T-cell (primary cell): ENCODE measurements around the gene ZBTB39. TPM values are rescaled to one million over a fixed set of nuclear protein-coding genes. Genes with fewer than 3 reads are reported as not detected.
A peak's percentile ranks its signal among the peaks of the same experiment; 100 is the strongest.
"Not testable (repeated sequence)": the region's sequence is repeated elsewhere in the genome, so short reads cannot be mapped to it uniquely, and the experiment has no call there.

Experiments
- ATAC-seq, 4 experiments: fragments of 200-7000 bp in 3 of 4; fragments of 150-1000 bp in 1 of 4; cut with Tn5 transposase; replicated peaks in 1 of 4; 1 replicate in 3 of 4; 2 replicates in 1 of 4; pipeline ENCODE4 v1.10.0; 2021; ENCODE audit warnings: moderate library complexity in 3 of 4, mild to moderate bottlenecking in 2 of 4, moderate number of reproducible peaks in 1 of 4
- CTCF ChIA-PET, 2 donors: fragments of 300-600 bp; sonication (Branson Sonifier 250); formaldehyde crosslinking; loops; one replicate each; lab custom pipeline; 2022; ENCODE audit warnings: antibody characterized with exemption in 2 of 2; lab: Charles Lee
- POLR2A ChIA-PET, 2 donors: fragments of 300-600 bp; sonication (Branson Sonifier 250); formaldehyde crosslinking; loops; one replicate each; lab custom pipeline; 2022; ENCODE audit warnings: antibody characterized with exemption in 2 of 2; lab: Charles Lee
- DNase-seq, 35 experiments: peaks; one replicate each; pipeline versions ENCODE4 v3.0.0 to v3.0.0-alpha.2; 2013 to 2023
- H3K27ac ChIP-seq: one replicate; pipeline ENCODE4 v1.5.1; 2013; ENCODE audit warnings: low read length
- H3K27me3 ChIP-seq, 2 experiments: replicated peaks in 1 of 2; 1 replicate in 1 of 2; 2 replicates in 1 of 2; pipeline versions ENCODE4 v1.6.1 to v1.7.0; 2013; ENCODE audit warnings: low read length in 1 of 2, mixed read lengths in 1 of 2; ENCODE audit not compliant: control insufficient read depth in 2 of 2, insufficient read depth in 2 of 2; ENCODE audit errors: extremely low read depth in 1 of 2
- H3K36me3 ChIP-seq, 2 donors: 1 replicate in 1 of 2; 2 replicates in 1 of 2; pipeline versions ENCODE4 v1.6.1 to v1.7.0; 2013; ENCODE audit warnings: low read length in 1 of 2; ENCODE audit not compliant: control insufficient read depth in 2 of 2, insufficient read depth in 1 of 2; ENCODE audit errors: extremely low read depth in 1 of 2
- H3K4me1 ChIP-seq, 2 experiments: 1 replicate in 1 of 2; 2 replicates in 1 of 2; pipeline versions ENCODE4 v1.6.1 to v1.7.0; 2013; ENCODE audit warnings: low read length in 2 of 2, mixed read lengths in 1 of 2; ENCODE audit not compliant: insufficient read depth in 2 of 2, control insufficient read depth in 1 of 2; ENCODE audit errors: extremely low read depth in 1 of 2
- H3K4me3 ChIP-seq, 2 donors: 1 replicate in 1 of 2; 2 replicates in 1 of 2; pipeline versions ENCODE4 v1.5.1 to v1.7.0; 2013; ENCODE audit warnings: mild to moderate bottlenecking in 2 of 2, low read length in 1 of 2, moderate library complexity in 1 of 2; ENCODE audit not compliant: control insufficient read depth in 1 of 2; ENCODE audit errors: extremely low read depth in 1 of 2
- H3K9me3 ChIP-seq: 2 replicates; pipeline ENCODE4 v1.7.0; 2013
- H3K27ac Mint-ChIP-seq, 2 donors: one replicate each; pipeline ENCODE4 v1.8.0; 2020 to 2021; ENCODE audit warnings: mild to moderate bottlenecking in 2 of 2, mixed read lengths in 2 of 2
- H3K27me3 Mint-ChIP-seq, 2 donors: one replicate each; pipeline ENCODE4 v1.8.0; 2021 to 2022; ENCODE audit warnings: mixed read lengths in 2 of 2
- H3K36me3 Mint-ChIP-seq: one replicate; pipeline ENCODE4 v1.8.0; 2021; ENCODE audit warnings: mixed read lengths
- H3K4me1 Mint-ChIP-seq, 3 donors: one replicate each; pipeline ENCODE4 v1.8.0; 2020 to 2022; ENCODE audit warnings: mixed read lengths in 3 of 3, mild to moderate bottlenecking in 1 of 3
- H3K4me3 Mint-ChIP-seq, 3 donors: one replicate each; pipeline ENCODE4 v1.8.0; 2020 to 2022; ENCODE audit warnings: mild to moderate bottlenecking in 3 of 3, mixed read lengths in 3 of 3, moderate library complexity in 3 of 3
- H3K9me3 Mint-ChIP-seq, 3 donors: one replicate each; pipeline ENCODE4 v1.8.0; 2020 to 2022; ENCODE audit warnings: mixed read lengths in 3 of 3
- WGBS: methylation state at CpG from one replicate; pipeline ENCODE4 v1.1.5; 2013; ENCODE audit warnings: missing lambda C conversion rate; ENCODE audit not compliant: insufficient coverage; 5-methylcytosine and 5-hydroxymethylcytosine counted together
- total RNA-seq, 35 experiments: library from RNA in 6 of 35; stranded (reverse) in 6 of 35; fragments of 120-200 nt in 1 of 35; gene quantifications; one replicate each; pipeline versions ENCODE4 v1.2.1 to v1.2.4 and lab custom pipeline; 2013 to 2026

Gene ZBTB39
- total RNA-seq, 5 donors from 2014 or later (not counting 1 experiment from before 2014, with no cell fraction given), result 7.9 to 11.2 (median 11.0) TPM

DNA sequence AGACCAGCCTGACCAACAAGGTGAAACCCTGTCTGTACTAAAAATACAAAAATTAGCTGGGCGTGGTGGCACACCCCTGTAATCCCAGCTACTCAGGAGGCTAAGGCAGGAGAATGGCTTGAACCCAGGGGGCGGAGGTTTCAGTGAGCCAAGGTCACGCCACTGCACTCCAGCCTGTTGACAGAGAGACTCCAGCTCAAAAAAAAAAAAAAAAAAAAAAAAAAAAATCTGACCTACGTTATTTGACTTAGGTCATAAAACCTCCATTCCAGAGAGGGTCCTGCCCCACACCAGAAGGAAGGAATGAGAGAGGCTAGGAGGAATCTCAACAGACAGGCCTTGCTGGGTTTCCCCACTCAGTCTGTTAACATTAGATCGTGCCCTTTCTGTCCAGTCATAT lies 12.0 kb upstream of the ZBTB39 start:
- peaks cover 0 to 14% of the 10 kb centered on the region in 2 donors for H3K27me3 Mint-ChIP-seq
- not testable (repeated sequence) for H3K9me3 ChIP-seq, H3K4me3 Mint-ChIP-seq, ATAC-seq, DNase-seq, H3K4me3 ChIP-seq, H3K36me3 Mint-ChIP-seq, H3K36me3 ChIP-seq, H3K27ac ChIP-seq, H3K9me3 Mint-ChIP-seq, H3K27ac Mint-ChIP-seq
- peaks cover 22 to 50% (median 30%) of the 10 kb centered on the region in 3 donors for H3K4me1 Mint-ChIP-seq
- 90% methylated on average over 2 of the region's 5 CpGs for WGBS
- Histone ChIP-seq H3K27me3 (peaks cover 0 to 15% of the 10 kb centered on the region in 2 experiments), H3K4me1 (peaks cover 13 to 21% of the 10 kb centered on the region in 2 experiments)
- ChIA-PET POLR2A (interaction anchor here in 1 of 2 donors (0.6 kb wide), 2 partner anchors 117 to 149 kb away, joined by 4 to 7 read pairs; no protein-coding TSS in a partner anchor), CTCF (interaction anchor here (0.6 to 1.0 kb wide), 7 partner anchors 17 to 733 kb away, joined by 3 to 8 read pairs (median 4); no protein-coding TSS in a partner anchor)

DNA sequence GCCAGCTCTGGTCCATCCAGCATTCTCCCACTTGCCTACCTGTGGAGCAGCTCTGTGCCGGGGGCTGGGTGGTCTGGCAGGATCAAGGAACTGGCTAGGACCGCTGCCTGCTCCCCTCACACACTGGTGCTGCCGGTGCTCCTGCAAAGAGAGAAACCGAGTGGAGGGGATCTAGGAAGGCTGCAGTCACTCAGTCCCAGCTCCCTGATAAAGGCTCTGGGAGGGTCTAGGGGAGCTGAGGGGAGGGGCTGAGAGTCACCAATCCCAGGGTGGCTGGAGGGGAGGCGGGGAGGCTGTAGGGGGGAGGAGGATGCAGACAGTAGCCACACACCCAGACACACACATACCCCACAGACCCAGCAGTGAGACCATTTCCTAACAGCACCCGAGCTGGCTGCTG lies 10.0 kb upstream of the ZBTB39 start, which contains the start of gene TAC3:
Gene TAC3, minus strand, starts transcription at position 182 of the 400 bp plus-strand sequence. CDS start 732 bp downstream, outside the sequence.
- Histone ChIP-seq H3K4me3 (no peak within 1 kb of the TSS), H3K27ac (no peak within 1 kb of the TSS), H3K9me3 (no peaks in the 10 kb centered on the region), H3K27me3 (peaks cover 0 to 20% of the 10 kb centered on the region in 2 experiments), H3K36me3 (no peaks in the 10 kb centered on the region), H3K4me1 (peaks cover 19 to 22% of the 10 kb centered on the region in 2 experiments)
- no CpG with 5 or more reads among the region's 6 CpGs for WGBS
- ATAC-seq (no peak), DNase-seq (no peak)
- Mint-ChIP-seq H3K9me3 (no peaks in the 10 kb centered on the region), H3K27me3 (peaks cover 0 to 14% of the 10 kb centered on the region in 2 donors), H3K36me3 (no peaks in the 10 kb centered on the region), H3K27ac (no peak within 1 kb of the TSS), H3K4me1 (peaks cover 29 to 62% (median 42%) of the 10 kb centered on the region in 3 donors), H3K4me3 (no peak within 1 kb of the TSS)
- ChIA-PET CTCF (interaction anchor here in 1 of 2 donors (1.3 kb wide), 1 partner anchor 15 kb away, joined by 4 read pairs; no protein-coding TSS in a partner anchor), POLR2A (no interaction called here)

DNA sequence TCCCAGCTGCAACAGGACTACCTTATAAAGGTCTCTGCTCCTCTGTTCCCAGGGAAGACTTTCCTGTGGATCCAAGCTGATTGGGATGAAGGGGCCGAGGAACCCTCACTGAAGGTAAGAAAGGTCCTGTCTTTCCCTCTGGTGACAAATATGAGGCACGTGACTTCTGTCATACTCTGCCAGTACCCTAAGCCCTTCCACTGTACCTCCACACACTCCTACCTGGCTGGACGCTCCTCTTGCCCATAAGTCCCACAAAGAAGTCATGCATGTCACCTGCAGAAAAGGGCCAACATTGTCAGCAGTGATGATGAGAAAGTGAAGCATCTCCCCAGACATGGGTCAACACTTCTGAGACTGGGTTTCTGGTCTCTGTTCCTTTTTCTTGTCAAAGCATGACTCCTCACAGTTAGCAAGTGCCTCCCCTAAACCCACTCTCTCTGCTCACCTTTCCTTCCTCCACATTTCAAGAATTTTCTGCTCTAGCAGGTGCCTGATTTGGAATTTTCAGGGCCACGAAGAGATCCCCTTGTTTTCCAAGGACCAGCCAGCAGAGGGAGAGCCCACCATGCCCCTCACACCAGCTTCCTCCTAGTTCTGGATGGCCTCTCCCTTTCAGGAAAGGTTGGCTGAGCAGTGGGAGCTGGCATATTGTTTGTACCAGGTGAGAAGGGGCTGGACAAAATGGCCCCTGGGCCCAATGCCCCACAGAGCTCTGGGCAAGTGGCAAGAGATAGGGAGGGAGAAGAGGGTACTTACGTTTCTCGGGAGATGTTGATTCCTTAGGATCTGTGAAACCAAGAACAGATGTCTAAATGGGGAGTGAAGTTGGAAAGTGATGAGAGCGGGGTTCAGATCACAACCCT lies 6.5 kb upstream of the ZBTB39 start:
- no peaks in the 10 kb centered on the region for H3K36me3 Mint-ChIP-seq
- 100% methylated on average over 1 of the region's 7 CpGs for WGBS
- ATAC-seq, result no peak

DNA sequence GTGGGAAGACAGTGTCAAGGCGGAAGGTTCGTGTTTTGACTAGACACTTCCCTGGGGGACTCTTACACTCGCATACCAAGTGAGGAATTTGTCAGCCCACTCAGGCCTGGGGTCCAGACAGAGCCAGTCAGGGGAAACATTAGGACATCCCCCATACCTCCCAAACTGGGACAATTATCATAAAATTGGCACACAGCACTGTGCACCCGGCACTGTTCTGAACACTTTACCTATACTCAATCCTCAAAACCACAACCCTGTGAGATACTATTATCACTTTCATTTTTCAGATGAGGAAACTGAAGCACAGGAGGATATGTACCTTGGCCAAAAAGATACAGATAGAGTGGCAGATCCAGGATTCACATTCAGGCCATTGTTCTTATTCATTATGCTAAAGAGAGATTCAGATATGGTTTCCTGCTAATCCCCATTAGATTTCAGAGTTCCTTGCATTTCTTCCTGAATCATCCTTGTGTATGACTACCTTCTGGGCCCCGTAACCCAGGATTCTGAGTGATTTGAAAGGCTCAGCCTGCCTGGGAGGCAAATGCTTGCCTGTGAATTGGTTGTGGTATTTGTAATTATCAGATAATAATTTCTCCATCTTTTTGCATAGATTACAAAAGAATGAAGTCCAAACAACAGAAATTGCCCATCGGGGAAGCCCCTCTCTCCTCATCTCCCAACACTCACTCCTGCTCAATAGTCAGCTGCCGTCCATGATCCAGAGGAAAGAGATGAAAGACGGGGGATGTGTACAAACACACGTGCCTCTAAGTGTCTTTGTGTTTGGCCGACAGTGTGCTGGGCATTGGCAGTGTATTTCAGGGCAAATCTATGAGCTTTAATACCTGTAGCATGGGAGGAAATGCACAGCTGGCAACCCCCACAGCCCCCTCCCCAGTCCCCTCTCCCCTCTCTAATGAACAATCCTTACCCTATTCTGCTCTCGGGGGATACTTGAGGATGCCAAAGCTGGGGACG lies 5.4 kb upstream of the ZBTB39 start:
- Histone ChIP-seq H3K9me3 (no peaks in the 10 kb centered on the region), H3K36me3 (no peaks in the 10 kb centered on the region), H3K4me3 (no peak overlapping the region), H3K4me1 (peaks cover 25 to 27% of the 10 kb centered on the region in 2 experiments), H3K27ac (peak overlapping the region; percentile 47), H3K27me3 (peaks cover 0 to 20% of the 10 kb centered on the region in 2 experiments)
- ATAC-seq (peak; percentile 57 to 74 (median 60)), DNase-seq (peak in 1 of 35 experiments; percentile 41)
- Mint-ChIP-seq H3K36me3 (no peaks in the 10 kb centered on the region), H3K4me3 (peak overlapping the region; percentile 45 to 67 (median 56)), H3K27ac (peak overlapping the region; percentile 87 to 90), H3K27me3 (peaks cover 0 to 14% of the 10 kb centered on the region in 2 donors), H3K9me3 (no peaks in the 10 kb centered on the region), H3K4me1 (peaks cover 35 to 79% (median 54%) of the 10 kb centered on the region in 3 donors)
- ChIA-PET POLR2A (no interaction called here), CTCF (interaction anchor here (0.8 to 2.3 kb wide), 6 partner anchors 10 to 243 kb away, joined by 3 to 10 read pairs (median 4); no protein-coding TSS in a partner anchor)
- whole genome bisulfite sequencing, result 58% methylated on average over 7 of the region's 12 CpGs

More for the DNA sequence above, 6.5 kb upstream of the ZBTB39 start:
- Mint-ChIP-seq H3K27ac (peak overlapping the region in 1 of 2 donors; percentile 40), H3K4me3 (peak overlapping the region in 1 of 3 donors; percentile 2), H3K27me3 (peaks cover 0 to 14% of the 10 kb centered on the region in 2 donors), H3K9me3 (no peaks in the 10 kb centered on the region), H3K4me1 (peaks cover 24 to 68% (median 43%) of the 10 kb centered on the region in 3 donors)
- ChIA-PET CTCF (interaction anchor here in 1 of 2 donors (2.3 kb wide), 1 partner anchor 50 kb away, joined by 10 read pairs; no protein-coding TSS in a partner anchor), POLR2A (no interaction called here)
- H3K9me3 ChIP-seq, result no peaks in the 10 kb centered on the region
- no peak overlapping the region for H3K27ac ChIP-seq
- DNase-seq, result no peak
- H3K4me3 ChIP-seq, result no peak overlapping the region
- peaks cover 15 to 17% of the 10 kb centered on the region in 2 experiments for H3K4me1 ChIP-seq
- H3K36me3 ChIP-seq, result no peaks in the 10 kb centered on the region
- peaks cover 0 to 20% of the 10 kb centered on the region in 2 experiments for H3K27me3 ChIP-seq

DNA sequence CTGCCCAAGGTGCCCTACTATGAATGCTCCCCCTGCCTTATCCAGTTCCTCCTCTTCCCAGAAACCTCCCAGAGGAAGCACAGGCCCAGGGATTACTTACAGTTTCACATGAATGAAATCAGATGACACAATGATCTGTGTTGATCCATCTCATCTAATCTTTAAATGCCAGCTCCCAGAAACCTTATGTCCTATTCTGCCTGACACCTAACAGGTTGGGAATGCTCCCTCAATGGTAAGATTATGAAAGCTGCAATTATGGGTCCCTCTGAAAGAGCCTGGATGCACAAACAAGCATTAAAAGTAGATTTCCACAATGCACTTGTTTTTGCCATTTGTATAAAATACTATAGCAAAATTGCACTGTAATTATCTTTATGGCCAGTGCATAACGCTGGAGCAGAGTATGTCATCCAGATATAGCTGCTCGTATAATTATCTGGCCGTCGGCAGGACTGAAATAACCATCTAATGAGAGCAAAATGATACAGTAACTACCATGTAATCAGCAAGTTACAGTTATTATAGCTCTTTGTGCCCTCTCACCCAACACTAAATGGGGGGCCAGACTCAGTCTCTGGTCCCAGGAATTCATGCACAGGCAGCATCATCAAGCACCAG lies 4.4 kb upstream of the ZBTB39 start:
- Histone ChIP-seq H3K27ac (peak overlapping the region; percentile 47), H3K27me3 (peaks cover 0 to 13% of the 10 kb centered on the region in 2 experiments), H3K4me3 (no peak overlapping the region), H3K36me3 (no peaks in the 10 kb centered on the region), H3K9me3 (no peaks in the 10 kb centered on the region), H3K4me1 (peaks cover 27 to 33% of the 10 kb centered on the region in 2 experiments)
- Mint-ChIP-seq H3K27ac (peak overlapping the region; percentile 87 to 90), H3K36me3 (no peaks in the 10 kb centered on the region), H3K9me3 (no peaks in the 10 kb centered on the region), H3K4me1 (peaks cover 39 to 83% (median 58%) of the 10 kb centered on the region in 3 donors), H3K27me3 (peaks cover 0 to 14% of the 10 kb centered on the region in 2 donors), H3K4me3 (peak overlapping the region in 1 of 3 donors; percentile 67)
- POLR2A ChIA-PET, result no interaction called here
- DNase-seq (no peak), ATAC-seq (no peak)
- WGBS, result 100% methylated on average over 3 of the region's 4 CpGs
- CTCF ChIA-PET, result interaction anchor here (0.6 to 2.3 kb wide), 9 partner anchors 9 to 242 kb away, joined by 3 to 10 read pairs (median 4); partner anchors contain the start of gene STAT6 (in 1 of the 2)
